Measurements from ENCODE around the gene ARID4A.

GRCh38 chr14:58299401-58300330 is 1.3 kb downstream of the ARID4A start:
- TF ChIP-seq YY1 (IDR thresholded peaks at IDR 0.05; ENCODE audit: insufficient read depth, insufficient read length) (no peak), ZNF274 (IDR thresholded peaks at IDR 0.05; ENCODE audit: low read depth, low read length) (no peak)
